ENCODE measurements around the gene GJC1.

GRCh38 chr17:44829523-44830358 is at the start of gene GJC1:
- TF ChIP-seq EZH2 (IDR thresholded peaks at IDR 0.05; ENCODE audit: insufficient read depth, poor library complexity, severe bottlenecking), result no peak
- TF ChIP-seq EZH2phosphoT487 (IDR thresholded peaks at IDR 0.05; ENCODE audit: insufficient read depth, low read depth), result no peak

All from GM23248 (cell line).